ENCODE measurements around the gene ZRANB3.
"Not testable (repeated sequence)": the region's sequence is repeated elsewhere in the genome, so short reads cannot be mapped to it uniquely, and the experiment has no call there.

The ZRANB3 gene

DNA sequence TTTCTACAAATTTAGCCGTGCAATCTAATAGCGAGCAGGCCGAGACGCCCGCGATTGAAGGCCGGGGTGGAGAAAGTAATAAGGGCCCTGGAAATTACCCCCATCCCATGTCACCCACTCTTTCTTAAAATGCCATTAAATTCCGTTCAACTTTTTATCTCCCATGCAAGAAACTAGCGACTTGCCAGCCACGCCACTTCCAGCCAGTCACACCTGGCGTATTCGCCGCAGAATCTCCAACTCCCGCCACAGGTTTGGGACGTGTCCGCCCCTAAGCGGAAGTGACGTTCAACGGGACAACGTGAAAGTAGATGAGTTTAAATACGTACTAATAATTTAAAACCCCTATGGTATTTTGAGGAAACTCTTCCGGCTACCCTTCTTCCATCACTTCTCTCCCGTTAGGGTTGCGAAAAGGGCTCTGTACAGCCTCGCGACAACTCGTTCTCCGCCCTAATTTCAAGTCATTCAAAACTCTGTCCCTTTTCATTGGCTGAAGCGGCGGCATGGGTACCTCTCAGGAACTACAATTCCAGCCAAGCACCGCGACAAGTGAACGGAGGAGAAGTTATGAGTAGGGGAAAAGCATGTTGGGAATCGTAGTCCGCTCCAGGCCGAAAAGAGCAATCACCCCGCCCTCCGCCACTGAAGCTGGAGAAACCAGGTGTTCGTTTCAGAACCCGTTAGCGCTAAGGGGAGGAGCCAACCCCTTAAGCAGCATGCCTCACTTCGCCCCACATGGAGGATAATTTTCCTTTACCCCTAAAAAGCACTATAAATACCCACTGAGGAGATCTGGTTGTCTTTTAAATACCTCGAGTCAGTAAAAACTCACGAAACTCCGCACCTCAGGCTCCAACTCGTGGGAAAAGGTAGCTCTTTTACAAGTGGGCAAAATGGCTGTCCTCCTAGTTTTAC lies at the start of gene ZRANB3:
Gene ZRANB3 (minus strand): TSS at position 906 of the 918 bp plus-strand sequence.
- DNase-seq (ENCODE audit: extremely low read depth in 1 of 2, low read depth in 1 of 2): peak; percentile 84 to 90

DNA sequence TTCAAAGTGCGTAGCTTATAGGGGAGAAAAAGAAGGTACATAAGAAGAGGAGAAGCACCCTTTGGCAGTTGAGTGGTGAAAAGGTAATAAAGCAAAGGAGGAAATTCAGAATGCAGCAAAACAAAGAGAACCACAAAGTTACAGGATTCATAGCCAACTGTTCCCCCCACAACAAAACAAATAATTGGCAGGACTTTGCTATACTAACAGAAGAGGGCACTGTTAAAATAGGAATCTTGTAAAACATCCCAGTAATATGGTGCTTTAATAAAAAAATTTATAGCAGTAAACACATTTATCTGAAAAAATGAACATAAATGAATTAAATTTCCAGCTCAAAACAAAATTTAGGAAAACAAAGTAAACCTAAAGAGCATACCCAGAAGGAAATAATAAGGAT lies 42.6 kb upstream of the ZRANB3 start:
- no peak for DNase-seq (ENCODE audit: extremely low read depth in 1 of 2, low read depth in 1 of 2)

- DNase-seq (ENCODE audit: extremely low read depth in 1 of 2, low read depth in 1 of 2): no peak
These were observed 39.9 kb upstream of the ZRANB3 start for GRCh38 chr2:135570884-135571283.

DNA sequence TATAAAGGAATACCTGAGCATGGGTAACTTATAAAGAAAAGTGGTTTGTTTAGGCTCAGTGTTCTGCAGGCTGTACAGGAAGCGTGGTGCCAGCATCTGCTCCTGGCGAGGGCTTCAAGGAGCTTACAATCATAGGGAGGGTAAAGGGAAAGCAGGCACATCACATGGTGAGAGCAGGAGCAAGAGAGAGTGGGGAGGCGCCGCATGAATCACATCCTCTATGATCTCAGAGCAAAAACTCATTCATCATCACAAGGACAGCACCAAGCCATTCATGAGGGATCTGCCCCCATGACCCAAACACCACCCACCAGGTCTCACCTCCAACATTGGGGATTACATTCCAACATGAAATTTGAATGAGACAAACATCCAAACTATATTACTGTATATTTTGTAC lies 32.8 kb upstream of the ZRANB3 start:
- DNase-seq (ENCODE audit: extremely low read depth in 1 of 2, low read depth in 1 of 2): no peak

DNA sequence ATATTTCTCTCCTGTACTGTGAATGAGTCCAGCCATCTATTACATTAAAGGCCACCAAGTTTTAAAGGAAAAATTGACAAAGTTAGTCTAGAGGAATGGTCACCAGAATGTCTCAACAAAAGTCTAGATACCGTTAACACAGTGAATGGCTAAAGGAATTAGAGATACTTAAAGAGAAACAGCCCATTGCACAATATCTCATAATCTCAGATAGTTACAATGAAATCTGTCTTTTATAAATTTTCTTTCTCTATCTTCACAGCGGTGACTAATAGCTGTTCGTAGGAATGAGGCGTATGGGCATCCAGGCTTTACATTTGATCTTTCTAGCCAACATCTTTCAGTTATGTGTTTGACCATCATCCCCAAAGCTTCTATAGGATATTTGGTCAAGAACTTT lies 30.9 kb upstream of the ZRANB3 start:
- DNase-seq (ENCODE audit: extremely low read depth in 1 of 2, low read depth in 1 of 2): no peak

GRCh38 chr2:135557530-135557929 lies 26.5 kb upstream of the ZRANB3 start:
- DNase-seq (ENCODE audit: extremely low read depth in 1 of 2, low read depth in 1 of 2): no peak

- no peak for DNase-seq (ENCODE audit: extremely low read depth in 1 of 2, low read depth in 1 of 2)
These were observed 24.3 kb upstream of the ZRANB3 start for GRCh38 chr2:135555311-135555710.

- no peak for DNase-seq (ENCODE audit: extremely low read depth in 1 of 2, low read depth in 1 of 2)
These were observed 21.9 kb upstream of the ZRANB3 start for GRCh38 chr2:135552887-135553286.

DNA sequence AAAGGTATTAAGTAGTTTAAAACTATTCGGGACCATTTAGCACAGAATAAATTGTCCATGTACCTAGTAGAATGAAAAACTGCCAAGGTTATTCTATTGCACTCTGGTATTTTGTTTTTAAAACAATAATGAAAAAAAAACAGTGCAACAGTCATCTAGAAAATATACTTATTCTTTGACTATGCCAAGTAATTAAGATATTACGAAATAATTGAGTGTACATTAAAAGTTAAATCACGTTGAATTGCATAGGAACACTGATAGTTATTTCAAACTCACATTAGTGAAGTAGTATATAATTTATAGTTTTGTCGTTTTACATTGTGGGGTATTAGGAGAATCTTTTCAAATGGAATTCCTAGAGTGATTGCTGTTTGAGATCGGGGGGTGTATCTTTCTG lies 20.3 kb upstream of the ZRANB3 start:
- DNase-seq (ENCODE audit: extremely low read depth in 1 of 2, low read depth in 1 of 2): no peak

- DNase-seq (ENCODE audit: extremely low read depth in 1 of 2, low read depth in 1 of 2): no peak
These were observed 16.3 kb upstream of the ZRANB3 start for GRCh38 chr2:135547311-135547710.

GRCh38 chr2:135546436-135546835 lies 15.4 kb upstream of the ZRANB3 start:
- DNase-seq (ENCODE audit: extremely low read depth in 1 of 2, low read depth in 1 of 2): no peak

- DNase-seq (ENCODE audit: extremely low read depth in 1 of 2, low read depth in 1 of 2): not testable (repeated sequence)
These were observed 2.5 kb upstream of the ZRANB3 start for GRCh38 chr2:135533545-135533944.

DNA sequence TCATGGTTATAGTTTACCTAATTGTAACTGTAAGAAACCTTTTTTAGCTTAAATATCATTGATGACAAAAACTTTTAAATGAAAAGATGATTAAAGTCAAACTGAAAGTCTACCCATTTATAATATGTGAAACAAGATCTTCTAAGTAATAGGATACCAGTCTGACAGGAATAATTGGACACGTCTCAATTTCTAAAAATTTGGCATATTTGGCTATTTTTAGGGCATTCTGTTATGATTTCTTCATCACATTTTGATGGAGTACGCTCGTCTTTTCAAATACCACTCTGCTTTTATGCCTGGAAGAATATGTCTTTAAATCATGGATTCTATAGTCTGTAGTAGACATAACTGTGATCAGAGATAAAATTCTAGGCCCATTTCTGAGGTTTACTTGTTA lies 1.6 kb upstream of the ZRANB3 start:
- no peak for DNase-seq (ENCODE audit: extremely low read depth in 1 of 2, low read depth in 1 of 2)

DNA sequence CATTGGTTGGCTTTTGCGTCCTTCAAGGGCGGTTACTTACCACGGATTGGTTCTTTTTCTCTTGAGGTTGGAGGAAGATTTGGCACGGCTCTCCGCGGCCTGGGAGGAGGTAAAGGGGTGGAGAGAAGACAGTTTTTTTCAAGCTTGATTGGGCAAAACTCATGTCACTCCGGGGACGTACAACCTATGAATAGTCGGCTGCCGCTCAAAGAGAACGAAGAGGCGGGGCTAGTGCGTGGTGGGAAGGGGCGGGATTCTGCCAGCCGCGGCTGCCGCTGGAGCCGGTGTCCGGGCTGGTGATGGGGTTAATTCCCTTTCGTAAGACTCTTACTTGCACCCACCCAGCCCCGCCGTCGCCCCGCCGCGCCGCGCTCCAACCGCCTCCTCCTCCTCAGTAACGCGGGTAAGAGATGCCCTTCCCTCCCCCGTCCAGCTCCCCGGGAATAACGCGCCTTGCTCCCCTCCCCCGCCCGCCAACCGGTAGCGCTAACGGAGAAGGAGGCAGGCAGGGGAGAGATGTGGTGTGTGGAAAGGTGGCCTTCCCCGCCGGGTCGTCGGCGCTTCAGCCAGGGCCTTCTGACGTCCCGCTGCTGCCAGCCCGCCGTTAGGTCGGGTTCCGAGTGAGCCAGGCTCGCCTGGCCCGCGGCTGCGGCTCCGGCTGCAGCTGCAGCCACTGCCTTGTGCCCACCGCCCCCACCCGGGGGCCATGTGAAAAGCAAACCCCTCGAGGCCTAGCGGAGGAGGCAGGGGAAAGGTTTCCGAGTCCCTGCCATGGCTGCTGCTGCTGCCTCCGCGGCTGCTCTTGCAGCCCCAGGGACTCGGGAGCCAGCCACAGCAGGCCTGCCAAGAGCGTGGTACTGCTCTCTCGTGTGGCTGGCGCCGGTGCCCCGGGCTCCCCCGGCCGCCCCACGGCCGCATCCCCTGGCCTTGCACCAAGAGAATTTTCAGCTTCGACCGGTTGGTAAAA lies 496 bp upstream of the ZRANB3 start, which contains the start of gene R3HDM1:
Gene R3HDM1 (plus strand): TSS at position 254 of the 967 bp plus-strand sequence. CDS start 73,362 bp downstream, outside the sequence.
- DNase-seq (ENCODE audit: extremely low read depth in 1 of 2, low read depth in 1 of 2): peak; percentile 82 to 91

GRCh38 chr2:135528006-135528405 lies 3.0 kb downstream of the ZRANB3 start:
- DNase-seq (ENCODE audit: extremely low read depth in 1 of 2, low read depth in 1 of 2): no peak

DNA sequence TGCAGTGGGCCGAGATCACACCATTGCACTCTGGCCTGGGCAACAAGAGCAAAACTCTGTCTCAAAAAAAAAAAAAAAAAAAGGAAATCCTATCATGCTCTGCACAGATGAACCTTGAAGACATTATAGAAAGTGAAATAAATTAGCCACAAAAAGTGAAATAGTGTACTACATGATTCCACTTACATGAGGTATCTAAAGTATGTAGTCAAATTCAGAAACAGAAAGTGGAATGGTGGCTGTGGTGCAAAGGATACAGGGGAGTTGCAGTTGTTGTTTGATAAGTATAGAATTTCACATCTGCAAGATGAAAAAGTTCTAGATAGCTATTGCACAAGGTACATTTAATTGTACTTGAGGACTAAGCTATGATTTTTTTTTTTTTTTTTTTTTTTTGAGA lies 5.2 kb downstream of the ZRANB3 start:
- no peak for DNase-seq (ENCODE audit: extremely low read depth in 1 of 2, low read depth in 1 of 2)

DNA sequence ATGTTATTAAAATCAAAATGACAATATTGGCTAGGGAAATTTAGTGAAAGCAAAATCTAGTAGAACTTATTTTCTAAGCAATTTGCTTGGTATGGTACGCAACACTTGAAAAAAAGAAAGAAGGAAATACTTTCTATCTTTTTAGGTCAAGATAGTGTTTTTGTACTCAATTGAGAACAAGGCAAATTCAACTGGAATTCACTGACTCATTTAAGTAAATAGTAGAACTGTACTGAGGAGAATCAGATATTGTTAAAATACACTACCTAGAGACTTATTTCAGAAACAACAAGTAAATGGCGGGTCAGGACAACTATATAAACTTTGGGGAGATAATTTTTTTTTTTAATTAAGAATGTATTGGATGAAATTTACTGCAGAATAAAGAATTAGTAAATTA lies 18.9 kb downstream of the ZRANB3 start:
- no peak for DNase-seq (ENCODE audit: extremely low read depth in 1 of 2, low read depth in 1 of 2)

- no peak for DNase-seq (ENCODE audit: extremely low read depth in 1 of 2, low read depth in 1 of 2)
These were observed 20.4 kb downstream of the ZRANB3 start for GRCh38 chr2:135510577-135510976.

DNA sequence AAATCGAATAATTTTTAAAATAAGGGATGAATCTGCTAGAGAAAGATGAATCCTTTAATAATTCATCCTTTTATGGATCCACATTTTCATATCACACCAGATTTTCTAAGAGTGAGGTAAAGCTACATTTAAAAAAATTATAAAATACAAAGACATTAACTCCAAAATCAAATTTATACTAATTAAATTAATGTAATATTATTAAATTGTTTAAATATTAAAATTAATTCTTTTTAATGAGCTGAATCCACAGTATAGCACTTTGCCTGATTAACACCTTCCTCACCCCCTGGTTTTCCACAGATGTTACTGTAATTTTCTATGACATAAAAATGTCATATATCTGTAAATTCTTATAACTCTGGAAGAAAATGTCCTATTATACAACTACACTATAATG lies 26.2 kb downstream of the ZRANB3 start:
- no peak for DNase-seq (ENCODE audit: extremely low read depth in 1 of 2, low read depth in 1 of 2)

DNA sequence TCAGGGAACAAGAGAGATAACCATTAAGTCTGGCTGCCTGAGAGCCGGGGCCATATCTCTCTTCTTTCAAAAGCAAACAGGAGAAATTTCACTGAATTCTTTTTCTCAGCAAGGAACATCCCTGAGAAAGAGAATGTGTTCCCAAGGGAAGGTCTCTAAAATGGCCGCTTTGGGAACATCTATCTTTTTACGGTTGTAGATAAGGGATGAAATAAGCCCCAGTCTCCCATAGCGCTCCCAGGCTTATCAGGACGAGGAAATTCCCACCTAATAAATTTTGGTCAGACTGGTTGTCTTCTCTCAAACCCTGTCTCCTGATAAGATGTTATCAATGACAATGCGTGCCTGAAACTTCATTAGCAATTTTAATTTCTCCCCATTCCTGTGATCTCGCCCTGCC lies 32.4 kb downstream of the ZRANB3 start:
- not testable (repeated sequence) for DNase-seq (ENCODE audit: extremely low read depth in 1 of 2, low read depth in 1 of 2)

- DNase-seq (ENCODE audit: extremely low read depth in 1 of 2, low read depth in 1 of 2): no peak
These were observed 36.1 kb downstream of the ZRANB3 start for GRCh38 chr2:135494917-135495316.
